ENCODE measurements around the gene PLXNA4.
"Not testable (repeated sequence)": the region's sequence is repeated elsewhere in the genome, so short reads cannot be mapped to it uniquely, and the experiment has no call there.

Gene PLXNA4

DNA sequence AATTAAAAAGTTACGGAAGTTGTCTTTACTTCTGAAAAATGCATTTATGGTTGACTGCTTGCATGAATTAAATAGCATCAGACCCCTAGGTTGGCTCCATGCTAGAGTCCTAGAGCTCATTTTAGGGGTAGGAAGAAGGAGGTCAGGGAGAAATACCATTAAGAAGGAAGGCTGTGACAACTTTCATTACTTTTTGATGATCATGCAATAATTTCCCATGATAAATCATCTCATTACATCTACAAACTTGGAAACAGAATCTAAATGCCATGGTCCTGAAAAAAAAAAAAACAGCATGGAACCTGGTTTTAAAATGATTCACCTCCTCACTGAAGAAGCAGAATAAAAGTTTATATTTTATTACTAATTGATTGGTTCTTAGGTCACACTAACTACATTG is 20.3 kb upstream of the PLXNA4 start:
- no peaks in the 10 kb centered on the region for H3K79me2 ChIP-seq (ENCODE audit: control insufficient read depth, insufficient read depth, low read length, poor library complexity)
- H3K9ac ChIP-seq (ENCODE audit: low read length), result no peak overlapping the region
- H3K23ac ChIP-seq (ENCODE audit: low read length), result no peak overlapping the region
- WGBS (ENCODE audit: extremely low coverage, insufficient coverage, insufficient read length), result no CpG with 5 or more reads among the region's 1 CpG
- H3K27me3 ChIP-seq (ENCODE audit: insufficient read depth, low read length), result no peaks in the 10 kb centered on the region
- no peak overlapping the region for H2BK120ac ChIP-seq (ENCODE audit: insufficient read depth, low read length, poor library complexity)
- H4K8ac ChIP-seq (ENCODE audit: low read depth, low read length), result no peak overlapping the region
- no peak overlapping the region for H3K14ac ChIP-seq (ENCODE audit: low read length)
- no peak overlapping the region for H2AFZ ChIP-seq (ENCODE audit: insufficient read depth, low read length, poor library complexity)
- no peak overlapping the region for H4K91ac ChIP-seq (ENCODE audit: low read depth, low read length)
- DNase-seq, result no peak
- H3K18ac ChIP-seq (ENCODE audit: low read length), result no peak overlapping the region
- no peak overlapping the region for H2BK5ac ChIP-seq (ENCODE audit: low read depth, low read length, poor library complexity)
- no peak overlapping the region for H2AK5ac ChIP-seq (ENCODE audit: low read length)
- peaks cover 2% of the 10 kb centered on the region for H3K9me3 ChIP-seq (ENCODE audit: insufficient read depth, low read depth, low read length)
- H2BK12ac ChIP-seq (ENCODE audit: low read length), result no peak overlapping the region
- H3K4me1 ChIP-seq (ENCODE audit: control insufficient read depth in 1 of 2, insufficient read depth in 2 of 2, low read length in 2 of 2), result no peaks in the 10 kb centered on the region
- H3K4me2 ChIP-seq (ENCODE audit: low read length), result no peak overlapping the region
- no peaks in the 10 kb centered on the region for H3K36me3 ChIP-seq (ENCODE audit: control insufficient read depth in 1 of 2, insufficient read depth in 2 of 2, low read length in 2 of 2)
- H3K79me1 ChIP-seq (ENCODE audit: low read length), result no peaks in the 10 kb centered on the region
- H3K4me3 ChIP-seq (ENCODE audit: low read depth, low read length), result no peak overlapping the region
- no peak overlapping the region for H4K12ac ChIP-seq (ENCODE audit: low read depth, low read length)
- no peak overlapping the region for H3K4ac ChIP-seq (ENCODE audit: low read depth, low read length)
- no peak overlapping the region for H3K27ac ChIP-seq (ENCODE audit: low read depth, low read length)

DNA sequence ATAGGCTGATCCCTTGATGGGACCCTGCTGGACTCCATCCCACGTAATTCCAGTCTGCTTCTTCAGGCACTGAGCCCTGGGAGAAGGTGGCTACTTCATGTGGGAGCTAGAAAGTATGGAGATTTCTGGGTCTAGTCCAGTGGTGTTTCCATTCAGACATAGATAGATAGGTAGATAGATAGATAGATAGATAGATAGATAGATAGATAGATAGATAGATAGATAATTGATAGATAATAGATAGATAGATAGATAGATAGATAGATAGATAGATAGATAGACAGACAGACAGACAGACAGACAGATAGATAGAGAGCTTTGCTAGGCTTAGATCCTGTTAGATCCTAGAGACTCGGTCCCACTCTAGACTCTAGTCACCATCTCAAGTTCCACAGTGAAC is 18.5 kb upstream of the PLXNA4 start:
- H2BK120ac ChIP-seq (ENCODE audit: insufficient read depth, low read length, poor library complexity); H3K23ac ChIP-seq (ENCODE audit: low read length); H3K4ac ChIP-seq (ENCODE audit: low read depth, low read length); H2AFZ ChIP-seq (ENCODE audit: insufficient read depth, low read length, poor library complexity); H3K9me3 ChIP-seq (ENCODE audit: insufficient read depth, low read depth, low read length); H2BK12ac ChIP-seq (ENCODE audit: low read length); H4K8ac ChIP-seq (ENCODE audit: low read depth, low read length); H3K4me2 ChIP-seq (ENCODE audit: low read length); H3K14ac ChIP-seq (ENCODE audit: low read length); H3K79me2 ChIP-seq (ENCODE audit: control insufficient read depth, insufficient read depth, low read length, poor library complexity); H3K36me3 ChIP-seq (ENCODE audit: control insufficient read depth in 1 of 2, insufficient read depth in 2 of 2, low read length in 2 of 2); H2BK5ac ChIP-seq (ENCODE audit: low read depth, low read length, poor library complexity); H3K27ac ChIP-seq (ENCODE audit: low read depth, low read length); H4K12ac ChIP-seq (ENCODE audit: low read depth, low read length); H3K79me1 ChIP-seq (ENCODE audit: low read length); H4K91ac ChIP-seq (ENCODE audit: low read depth, low read length); H3K4me1 ChIP-seq (ENCODE audit: control insufficient read depth in 1 of 2, insufficient read depth in 2 of 2, low read length in 2 of 2); H3K4me3 ChIP-seq (ENCODE audit: low read depth, low read length); DNase-seq; H3K27me3 ChIP-seq (ENCODE audit: insufficient read depth, low read length); H3K9ac ChIP-seq (ENCODE audit: low read length); H3K18ac ChIP-seq (ENCODE audit: low read length); H2AK5ac ChIP-seq (ENCODE audit: low read length): not testable (repeated sequence)
- WGBS (ENCODE audit: extremely low coverage, insufficient coverage, insufficient read length), result no CpG with 5 or more reads among the region's 2 CpGs

DNA sequence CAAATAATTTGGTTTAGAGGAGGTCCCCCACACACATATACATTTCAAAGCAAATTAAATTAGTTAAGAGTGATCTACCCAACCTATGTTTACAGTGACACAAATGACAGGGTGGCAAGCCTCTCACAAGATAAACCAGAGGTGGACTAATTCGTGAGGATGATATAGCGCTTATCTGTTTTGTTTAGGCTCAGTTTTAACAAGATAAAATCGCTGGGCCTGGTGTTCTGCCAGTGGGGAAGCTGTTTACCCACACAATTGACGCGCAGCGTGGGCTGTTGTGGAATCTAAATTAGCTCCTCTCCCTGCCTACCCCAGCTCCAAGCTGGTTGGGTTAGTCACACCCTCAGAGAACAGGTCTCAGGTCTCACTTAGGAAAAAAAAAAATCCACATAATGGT is 16.7 kb upstream of the PLXNA4 start:
- Histone ChIP-seq H3K23ac (ENCODE audit: low read length) (no peak overlapping the region), H3K79me1 (ENCODE audit: low read length) (no peaks in the 10 kb centered on the region), H4K8ac (ENCODE audit: low read depth, low read length) (no peak overlapping the region), H2BK5ac (ENCODE audit: low read depth, low read length, poor library complexity) (no peak overlapping the region), H3K18ac (ENCODE audit: low read length) (no peak overlapping the region), H2AK5ac (ENCODE audit: low read length) (no peak overlapping the region), H2AFZ (ENCODE audit: insufficient read depth, low read length, poor library complexity) (no peak overlapping the region), H4K12ac (ENCODE audit: low read depth, low read length) (no peak overlapping the region), H3K4me2 (ENCODE audit: low read length) (no peak overlapping the region), H3K4me3 (ENCODE audit: low read depth, low read length) (no peak overlapping the region), H3K27ac (ENCODE audit: low read depth, low read length) (no peak overlapping the region), H3K9ac (ENCODE audit: low read length) (no peak overlapping the region), H3K9me3 (ENCODE audit: insufficient read depth, low read depth, low read length) (peaks cover 5% of the 10 kb centered on the region), H3K14ac (ENCODE audit: low read length) (no peak overlapping the region), H2BK12ac (ENCODE audit: low read length) (no peak overlapping the region), H3K27me3 (ENCODE audit: insufficient read depth, low read length) (no peaks in the 10 kb centered on the region), H3K4me1 (ENCODE audit: control insufficient read depth in 1 of 2, insufficient read depth in 2 of 2, low read length in 2 of 2) (no peaks in the 10 kb centered on the region), H4K91ac (ENCODE audit: low read depth, low read length) (no peak overlapping the region), H3K4ac (ENCODE audit: low read depth, low read length) (no peak overlapping the region), H3K79me2 (ENCODE audit: control insufficient read depth, insufficient read depth, low read length, poor library complexity) (no peaks in the 10 kb centered on the region), H3K36me3 (ENCODE audit: control insufficient read depth in 1 of 2, insufficient read depth in 2 of 2, low read length in 2 of 2) (no peaks in the 10 kb centered on the region), H2BK120ac (ENCODE audit: insufficient read depth, low read length, poor library complexity) (no peak overlapping the region)
- no CpG with 5 or more reads among the region's 6 CpGs for WGBS (ENCODE audit: extremely low coverage, insufficient coverage, insufficient read length)
- DNase-seq, result no peak

DNA sequence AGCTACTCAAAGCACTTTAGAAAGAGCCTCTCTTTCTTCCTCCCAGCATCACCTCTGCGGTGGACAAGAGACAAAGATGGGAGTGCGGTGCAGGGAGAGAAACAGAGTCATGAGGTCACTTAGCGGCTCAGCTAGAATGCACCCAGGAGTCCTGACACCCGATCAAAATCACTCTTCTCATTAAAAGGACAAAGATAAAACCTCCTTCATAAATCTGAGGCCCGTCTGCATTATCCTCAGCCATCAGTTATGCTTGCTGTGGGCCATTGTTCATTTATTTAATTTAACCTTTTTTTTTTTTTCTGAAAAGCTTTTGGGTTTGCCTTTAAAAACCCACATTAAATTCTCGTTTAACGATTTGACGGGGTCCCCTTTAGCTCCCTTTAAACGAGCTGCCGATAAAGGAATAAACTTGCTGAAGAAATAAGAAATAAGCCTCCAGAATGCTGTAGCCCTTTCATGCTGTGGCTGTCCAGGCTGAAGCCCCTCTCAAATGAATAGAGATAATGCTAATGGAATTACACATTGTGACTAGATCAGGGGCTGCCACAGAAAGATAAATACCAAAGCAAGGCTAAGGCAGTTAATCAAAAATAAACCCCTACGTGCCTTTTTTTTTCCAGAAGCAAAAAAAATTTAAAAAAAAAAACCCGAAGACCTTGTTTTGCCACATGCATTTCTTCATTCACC is 16.1 kb upstream of the PLXNA4 start:
- no peak overlapping the region for H2BK5ac ChIP-seq (ENCODE audit: low read depth, low read length, poor library complexity)
- H3K14ac ChIP-seq (ENCODE audit: low read length), result no peak overlapping the region
- H3K23ac ChIP-seq (ENCODE audit: low read length), result no peak overlapping the region
- no peak overlapping the region for H2BK120ac ChIP-seq (ENCODE audit: insufficient read depth, low read length, poor library complexity)
- no peak overlapping the region for H3K27ac ChIP-seq (ENCODE audit: low read depth, low read length)
- H4K8ac ChIP-seq (ENCODE audit: low read depth, low read length), result no peak overlapping the region
- H2AK5ac ChIP-seq (ENCODE audit: low read length), result no peak overlapping the region
- H3K4me1 ChIP-seq (ENCODE audit: control insufficient read depth in 1 of 2, insufficient read depth in 2 of 2, low read length in 2 of 2), result no peaks in the 10 kb centered on the region
- no peak overlapping the region for H2AFZ ChIP-seq (ENCODE audit: insufficient read depth, low read length, poor library complexity)
- no peaks in the 10 kb centered on the region for H3K79me2 ChIP-seq (ENCODE audit: control insufficient read depth, insufficient read depth, low read length, poor library complexity)
- no peaks in the 10 kb centered on the region for H3K27me3 ChIP-seq (ENCODE audit: insufficient read depth, low read length)
- no peak overlapping the region for H4K12ac ChIP-seq (ENCODE audit: low read depth, low read length)
- no peak overlapping the region for H3K4ac ChIP-seq (ENCODE audit: low read depth, low read length)
- no peak overlapping the region for H4K91ac ChIP-seq (ENCODE audit: low read depth, low read length)
- no peak for DNase-seq
- no peak overlapping the region for H3K18ac ChIP-seq (ENCODE audit: low read length)
- H3K9me3 ChIP-seq (ENCODE audit: insufficient read depth, low read depth, low read length), result peaks cover 5% of the 10 kb centered on the region
- no peaks in the 10 kb centered on the region for H3K36me3 ChIP-seq (ENCODE audit: control insufficient read depth in 1 of 2, insufficient read depth in 2 of 2, low read length in 2 of 2)
- WGBS (ENCODE audit: extremely low coverage, insufficient coverage, insufficient read length), result no CpG with 5 or more reads among the region's 12 CpGs
- no peak overlapping the region for H2BK12ac ChIP-seq (ENCODE audit: low read length)
- no peak overlapping the region for H3K9ac ChIP-seq (ENCODE audit: low read length)
- no peaks in the 10 kb centered on the region for H3K79me1 ChIP-seq (ENCODE audit: low read length)
- no peak overlapping the region for H3K4me3 ChIP-seq (ENCODE audit: low read depth, low read length)
- H3K4me2 ChIP-seq (ENCODE audit: low read length), result no peak overlapping the region

Data from trophoblast cell (in vitro differentiated cells and primary cell).